Measurements from ENCODE around the gene CCDC201.

CCDC201 gene

DNA sequence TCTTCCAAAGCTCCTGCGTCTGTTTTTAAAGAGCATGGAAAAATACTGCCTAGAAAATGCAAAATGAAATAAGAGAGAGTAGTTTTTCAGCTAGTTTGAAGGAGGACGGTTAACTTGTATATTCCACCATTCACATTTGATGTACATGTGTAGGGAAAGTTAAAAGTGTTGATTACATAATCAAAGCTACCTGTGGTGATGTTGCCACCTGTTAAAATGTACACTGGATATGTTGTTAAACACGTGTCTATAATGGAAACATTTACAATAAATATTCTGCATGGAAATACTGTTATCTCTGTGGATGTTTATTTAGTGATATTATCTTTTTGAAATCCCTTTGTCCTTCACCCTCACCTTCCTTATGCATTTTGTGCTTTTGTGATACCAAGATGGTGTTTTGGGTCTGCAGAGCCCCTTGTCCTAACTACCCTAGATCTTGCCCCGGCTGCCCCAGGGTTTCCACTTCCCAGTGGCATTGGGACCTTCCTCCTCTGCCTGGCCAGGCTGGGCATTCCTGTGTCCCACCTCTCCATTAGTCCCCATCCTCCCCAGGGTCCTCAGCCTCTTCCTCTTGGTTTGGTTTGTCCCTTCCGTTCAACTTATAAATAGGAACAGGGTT lies 20.6 kb upstream of the CCDC201 start:
- no peak for DNase-seq (ENCODE audit: low read depth)

DNA sequence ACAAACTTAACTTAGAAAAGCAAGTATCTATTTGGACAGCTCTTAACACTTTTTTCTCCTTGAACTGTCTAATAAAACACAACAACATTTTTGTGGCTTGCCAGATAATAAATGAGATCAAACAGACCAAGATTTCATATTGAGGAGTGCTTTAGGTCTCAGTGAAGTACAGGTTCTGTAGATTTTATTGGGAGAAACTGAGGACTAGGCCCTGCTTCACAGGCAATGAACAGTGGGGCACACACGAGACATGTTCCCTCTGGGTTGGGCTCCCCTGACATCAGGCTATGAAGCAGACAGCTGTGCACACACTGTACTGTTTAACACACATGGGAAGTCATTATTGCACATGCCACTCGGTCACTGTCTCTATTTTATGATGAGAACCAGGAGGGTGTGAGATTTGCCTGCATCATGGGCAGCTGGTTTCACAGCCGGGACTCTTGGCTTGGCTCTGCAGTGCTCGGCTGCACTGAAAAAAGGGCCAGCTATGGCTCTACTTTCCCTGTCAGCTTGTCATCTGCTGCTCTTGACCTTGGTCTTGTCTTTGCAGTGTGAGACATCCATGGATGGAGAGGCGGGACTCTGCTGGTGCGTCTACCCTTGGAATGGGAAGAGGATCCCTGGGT lies 19.6 kb upstream of the CCDC201 start:
- DNase-seq (ENCODE audit: low read depth) = no peak

DNA sequence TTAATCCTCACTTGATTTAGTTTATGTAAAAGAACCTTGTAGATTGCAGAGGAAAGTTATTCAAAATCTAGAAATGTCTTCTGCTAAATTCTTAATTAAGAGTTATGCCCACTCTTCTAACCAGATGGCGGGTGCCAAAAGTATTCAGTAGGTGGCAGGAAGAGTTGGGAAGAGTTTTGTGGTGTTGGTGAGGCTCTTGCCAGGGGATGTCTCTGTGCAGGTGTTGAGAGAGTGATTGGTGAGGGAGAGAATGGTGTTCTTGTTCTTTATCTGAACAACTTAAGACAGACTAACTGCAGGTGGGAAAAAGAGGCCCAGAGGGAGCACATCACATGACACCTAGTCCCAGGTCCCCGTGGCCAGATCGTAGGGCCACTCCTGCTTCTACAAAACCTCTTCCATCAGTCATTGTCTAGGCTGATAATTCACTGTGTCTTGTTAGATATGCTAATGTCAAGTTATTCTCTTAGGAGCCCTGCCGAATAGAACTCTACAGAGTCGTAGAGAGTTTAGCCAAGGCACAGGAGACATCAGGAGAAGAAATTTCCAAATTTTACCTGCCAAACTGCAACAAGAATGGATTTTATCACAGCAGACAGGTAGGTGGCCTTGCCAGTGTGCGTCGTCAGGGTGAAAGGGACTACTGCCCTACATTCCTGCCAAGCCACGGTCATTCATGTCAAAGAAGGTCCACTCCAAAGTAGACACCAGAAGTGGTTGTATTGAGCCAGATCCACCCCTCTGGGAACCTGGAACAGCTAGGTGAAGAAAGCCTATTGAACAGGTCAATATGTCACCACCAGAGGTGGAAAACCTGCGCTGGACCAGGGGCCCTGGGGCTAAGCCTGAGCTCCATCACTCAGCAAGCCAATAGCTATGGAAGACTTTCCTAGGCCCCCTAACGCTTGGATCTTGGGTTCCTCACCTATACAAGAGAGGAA lies 18.9 kb upstream of the CCDC201 start:
- DNase-seq (ENCODE audit: low read depth) = no peak

DNA sequence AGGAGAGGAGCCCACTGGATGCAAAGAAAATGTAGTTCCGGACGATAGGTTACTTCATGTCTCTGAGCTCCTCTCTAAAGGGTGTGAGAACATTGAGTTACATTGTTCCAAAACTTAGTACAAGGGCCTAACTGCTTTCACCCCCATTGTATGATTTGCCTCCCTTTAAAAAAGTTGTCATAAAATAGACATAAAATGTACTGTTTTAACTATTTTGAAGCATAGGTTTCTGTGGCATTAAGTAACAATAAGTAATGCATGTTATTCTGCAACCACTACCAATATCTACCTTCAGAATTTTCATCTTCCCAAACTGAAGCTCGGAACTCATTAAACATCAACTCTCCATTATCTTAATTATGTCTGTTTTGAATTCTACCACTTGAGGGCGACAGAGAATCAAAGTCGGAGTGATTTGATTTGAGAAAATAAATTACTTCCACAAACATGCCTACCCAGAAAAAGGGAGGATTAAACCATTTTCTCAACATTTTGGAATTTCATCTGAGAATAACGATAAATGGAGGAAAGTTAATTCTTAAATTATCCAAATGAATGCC lies 18.1 kb upstream of the CCDC201 start:
- no peak for DNase-seq (ENCODE audit: low read depth)

DNA sequence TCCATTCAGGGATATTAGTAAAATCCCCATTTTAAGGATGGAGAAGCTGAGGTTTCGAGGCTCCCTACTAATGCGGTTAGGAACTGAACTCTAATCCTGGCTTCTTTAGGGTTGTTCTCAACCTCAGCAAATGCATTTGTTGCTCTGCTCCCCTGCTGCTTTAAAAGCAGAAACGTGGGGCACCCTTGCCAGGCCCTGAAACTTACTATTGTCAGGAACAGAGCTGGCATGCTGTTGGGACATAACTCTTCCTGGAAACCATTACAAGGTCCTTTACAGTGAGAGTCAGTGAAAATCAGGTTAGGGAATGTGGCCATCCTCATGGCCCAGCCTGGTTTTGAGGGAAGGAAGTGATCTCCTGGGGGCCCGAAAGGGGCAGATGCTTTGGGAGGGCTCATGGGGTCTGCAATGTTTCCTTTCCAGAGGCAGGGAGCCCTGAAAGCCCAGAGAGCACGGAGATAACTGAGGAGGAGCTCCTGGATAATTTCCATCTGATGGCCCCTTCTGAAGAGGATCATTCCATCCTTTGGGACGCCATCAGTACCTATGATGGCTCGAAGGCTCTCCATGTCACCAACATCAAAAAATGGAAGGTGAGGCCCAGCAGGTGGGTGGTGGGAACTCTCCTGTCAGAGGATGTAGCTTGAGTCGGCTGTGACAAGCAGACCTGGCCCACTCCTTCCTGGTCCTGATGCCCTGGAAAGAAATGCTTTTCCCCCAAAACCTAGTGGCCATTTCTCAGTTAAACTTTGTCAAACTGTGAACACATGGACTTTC lies 17.4 kb upstream of the CCDC201 start:
- DNase-seq (ENCODE audit: low read depth) = no peak

DNA sequence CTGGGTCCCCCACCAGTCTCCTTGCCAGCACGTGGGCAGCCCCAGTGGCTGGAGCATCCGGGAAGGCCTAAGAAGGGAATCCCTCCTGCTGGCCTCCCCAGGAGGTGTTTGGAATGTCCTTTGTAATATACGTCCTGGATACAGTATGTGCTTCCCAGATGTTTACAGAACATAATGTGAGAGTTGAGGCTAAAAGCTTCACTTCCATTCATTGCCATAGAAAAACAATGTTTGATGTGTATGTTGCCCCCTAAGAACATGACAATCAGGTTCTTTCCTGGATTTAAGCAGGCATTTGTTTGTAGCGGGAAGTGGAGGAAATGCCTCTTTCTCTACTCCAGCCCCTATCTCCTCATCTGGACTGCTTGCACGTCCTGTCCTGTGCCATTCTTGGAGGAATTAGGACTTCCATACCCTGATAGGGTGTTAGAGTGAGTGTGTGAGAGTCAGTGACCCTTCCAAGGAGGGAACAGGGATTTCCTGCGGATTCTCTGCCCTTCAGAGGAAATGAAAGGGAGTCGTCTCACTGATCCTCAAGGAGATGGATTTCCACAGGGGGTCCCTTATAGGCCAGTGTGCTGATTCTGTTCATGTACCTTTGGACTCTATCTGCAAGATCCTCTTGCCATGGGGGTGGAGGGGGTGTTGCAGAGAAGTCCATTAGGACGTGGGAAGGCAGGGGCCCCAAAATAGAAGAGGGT lies 16.6 kb upstream of the CCDC201 start:
- no peak for DNase-seq (ENCODE audit: low read depth)

DNA sequence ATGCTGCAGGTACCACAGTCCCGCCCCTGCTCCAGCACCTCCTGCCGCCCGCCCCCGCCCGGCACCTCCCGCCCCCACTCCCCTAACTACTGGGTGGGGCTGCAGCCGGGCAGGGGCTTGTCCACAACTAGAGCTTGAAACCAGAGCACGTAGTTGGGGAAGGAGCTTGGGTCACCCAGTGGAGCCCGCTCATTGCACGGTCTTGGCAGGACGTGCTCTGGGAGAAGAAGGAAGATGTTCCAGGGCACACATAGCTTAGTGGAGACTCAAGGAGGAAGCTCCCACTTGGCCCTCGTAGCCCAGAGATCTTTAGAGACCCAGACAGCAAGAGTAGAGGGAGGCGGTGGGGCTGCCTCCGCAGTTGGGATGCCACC lies 16.1 kb upstream of the CCDC201 start:
- DNase-seq (ENCODE audit: low read depth) = no peak

DNA sequence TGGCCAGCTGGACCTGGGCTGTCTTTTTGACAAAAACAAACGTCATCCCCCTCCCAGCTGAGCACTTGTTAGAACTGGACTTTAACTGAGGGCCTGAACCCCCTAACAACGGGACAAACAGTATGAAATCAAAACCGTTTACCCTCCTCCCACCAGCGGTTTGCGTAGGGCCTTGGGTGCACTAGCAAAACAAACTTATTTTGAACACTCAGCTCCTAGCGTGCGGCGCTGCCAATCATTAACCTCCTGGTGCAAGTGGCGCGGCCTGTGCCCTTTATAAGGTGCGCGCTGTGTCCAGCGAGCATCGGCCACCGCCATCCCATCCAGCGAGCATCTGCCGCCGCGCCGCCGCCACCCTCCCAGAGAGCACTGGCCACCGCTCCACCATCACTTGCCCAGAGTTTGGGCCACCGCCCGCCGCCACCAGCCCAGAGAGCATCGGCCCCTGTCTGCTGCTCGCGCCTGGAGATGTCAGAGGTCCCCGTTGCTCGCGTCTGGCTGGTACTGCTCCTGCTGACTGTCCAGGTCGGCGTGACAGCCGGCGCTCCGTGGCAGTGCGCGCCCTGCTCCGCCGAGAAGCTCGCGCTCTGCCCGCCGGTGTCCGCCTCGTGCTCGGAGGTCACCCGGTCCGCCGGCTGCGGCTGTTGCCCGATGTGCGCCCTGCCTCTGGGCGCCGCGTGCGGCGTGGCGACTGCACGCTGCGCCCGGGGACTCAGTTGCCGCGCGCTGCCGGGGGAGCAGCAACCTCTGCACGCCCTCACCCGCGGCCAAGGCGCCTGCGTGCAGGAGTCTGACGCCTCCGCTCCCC lies 15.5 kb upstream of the CCDC201 start, which contains the start of gene IGFBP1:
TSS of gene IGFBP1 (plus strand) at position 304 of the 808 bp plus-strand sequence. CDS start at position 469, 165 bp downstream.
- no peak for DNase-seq (ENCODE audit: low read depth)

DNA sequence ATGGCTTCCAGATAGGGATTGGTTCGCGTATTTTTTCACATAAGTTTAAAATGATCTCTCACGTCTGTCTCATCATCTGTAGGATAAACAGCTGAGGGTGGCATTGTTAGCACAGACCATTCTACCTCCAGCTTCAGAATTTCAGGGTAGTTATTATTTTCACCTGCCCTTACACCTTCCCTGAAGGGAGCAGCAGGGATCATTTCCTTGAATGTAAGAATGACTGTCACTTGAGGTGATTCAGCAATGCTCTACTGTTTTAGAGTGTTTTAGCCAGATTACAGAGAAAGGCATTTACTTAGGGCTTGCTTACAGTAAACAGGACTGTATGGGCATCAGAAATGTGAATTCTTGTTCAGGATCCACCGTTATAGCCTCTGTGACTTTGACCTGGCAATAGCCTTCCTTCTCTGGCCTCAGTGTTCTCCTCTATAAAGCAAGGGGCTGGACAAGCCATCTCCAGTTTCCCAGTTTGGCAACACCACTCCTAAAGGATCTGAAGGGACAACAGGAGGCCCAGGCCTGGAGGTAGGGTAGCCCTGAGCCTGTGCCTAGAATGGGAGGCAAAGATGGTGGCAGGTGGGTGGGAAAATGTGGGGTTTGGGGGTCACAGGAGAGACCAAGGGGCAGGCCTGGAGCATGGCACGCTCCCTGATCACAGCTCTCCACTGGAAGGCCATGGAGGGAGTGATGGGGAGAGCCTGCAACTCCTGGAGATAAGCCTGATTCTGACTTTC lies 14.2 kb upstream of the CCDC201 start:
- no peak for DNase-seq (ENCODE audit: low read depth)

DNA sequence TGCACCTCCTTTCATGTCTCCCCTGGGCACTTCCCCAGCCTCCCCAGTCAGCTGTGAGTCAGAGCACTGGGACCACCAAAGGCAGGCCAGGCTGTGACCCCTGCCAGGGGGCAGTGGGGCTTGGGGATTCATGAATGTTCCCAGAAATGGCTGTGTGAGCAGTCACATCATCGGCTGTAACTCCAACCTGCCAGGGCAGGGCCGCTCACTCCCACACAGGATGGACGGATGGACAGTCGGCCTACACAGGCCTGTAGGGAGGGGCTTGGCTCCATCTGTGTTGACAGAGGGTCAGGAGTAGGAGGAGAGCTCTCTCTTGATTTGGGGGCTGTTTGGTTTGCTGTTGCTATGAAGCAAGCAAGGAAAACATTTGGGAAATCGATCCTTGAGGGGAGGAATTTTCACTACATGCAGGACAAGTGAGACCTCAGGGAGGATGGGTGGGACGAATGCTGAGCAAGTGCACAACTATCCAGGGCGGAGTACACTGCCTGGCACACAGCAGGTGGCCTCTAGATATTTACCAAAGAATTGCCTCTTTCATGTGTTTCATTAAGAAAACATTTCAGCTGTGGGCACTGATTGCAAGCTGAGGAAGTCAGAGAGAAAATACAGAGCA lies 12.5 kb upstream of the CCDC201 start:
- DNase-seq (ENCODE audit: low read depth) = no peak

DNA sequence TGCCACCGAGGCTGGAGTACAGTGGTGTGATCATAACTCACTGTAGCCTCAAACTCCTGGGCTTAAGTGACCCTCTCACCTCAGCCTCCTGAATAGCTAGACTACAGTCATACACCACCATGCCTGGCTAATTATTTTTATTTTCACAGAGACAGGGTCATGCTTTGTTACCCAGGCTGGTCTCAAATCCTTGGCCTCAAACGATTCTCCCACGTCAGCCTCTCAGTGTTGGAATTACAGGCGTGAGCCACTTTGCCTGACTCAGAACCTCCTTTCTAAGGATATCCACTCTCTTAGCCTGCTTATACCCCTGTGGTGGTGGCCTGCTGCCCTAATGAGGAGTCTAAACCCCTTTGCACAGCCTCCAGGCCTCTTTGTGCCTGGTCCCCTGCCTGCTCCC lies 11.3 kb upstream of the CCDC201 start:
- DNase-seq (ENCODE audit: low read depth) = no peak

DNA sequence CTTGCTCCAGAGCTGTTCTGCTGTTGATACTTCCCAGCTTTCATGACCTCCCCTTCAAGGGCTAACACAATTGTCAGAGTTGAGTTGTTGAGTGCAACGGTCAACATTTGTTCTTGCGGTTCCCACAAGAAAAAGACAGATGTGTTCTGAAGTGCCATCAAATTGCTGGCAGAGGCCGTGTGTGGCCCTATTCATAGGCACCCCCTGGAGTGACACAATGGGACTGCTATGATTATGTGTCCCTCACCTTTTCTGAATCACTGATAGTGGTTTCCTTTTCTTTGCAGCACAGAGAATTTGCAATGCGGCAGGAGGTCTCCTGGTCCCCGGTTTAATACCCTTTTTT lies 9.6 kb upstream of the CCDC201 start:
- DNase-seq (ENCODE audit: low read depth) = no peak

DNA sequence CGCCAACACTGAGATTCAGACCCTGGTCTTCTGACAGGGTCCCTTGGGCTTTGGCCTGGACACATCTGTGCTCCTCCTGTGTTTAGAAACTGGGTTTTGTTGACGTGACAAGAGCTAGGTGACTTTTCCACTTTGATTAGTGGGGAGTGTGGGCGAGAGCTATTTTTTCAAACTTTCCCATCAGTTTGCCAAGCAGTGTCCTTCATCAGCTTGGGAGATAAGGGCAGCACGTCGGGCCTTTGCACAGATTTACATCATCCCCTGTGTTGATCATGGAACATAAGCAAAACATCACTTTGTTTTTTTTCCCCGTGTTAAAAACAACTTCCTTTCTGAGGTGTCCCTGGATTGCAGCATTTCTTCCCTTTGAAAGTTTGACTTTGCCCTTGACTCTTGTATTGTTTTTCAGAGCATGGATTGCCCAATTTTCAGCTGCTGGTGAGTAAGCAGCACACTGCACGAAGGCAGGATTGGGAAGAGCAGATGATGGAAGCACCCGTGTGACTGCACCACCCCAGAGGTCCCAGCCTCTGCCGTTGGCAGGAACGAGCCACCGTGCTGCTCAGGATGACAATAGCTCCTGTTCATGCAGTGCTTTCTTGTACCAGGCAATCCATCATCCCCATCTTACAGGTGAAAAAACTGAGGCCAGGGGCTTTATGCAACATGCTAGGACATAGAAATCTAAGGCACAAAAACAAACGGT lies 9.0 kb upstream of the CCDC201 start:
- no peak for DNase-seq (ENCODE audit: low read depth)

DNA sequence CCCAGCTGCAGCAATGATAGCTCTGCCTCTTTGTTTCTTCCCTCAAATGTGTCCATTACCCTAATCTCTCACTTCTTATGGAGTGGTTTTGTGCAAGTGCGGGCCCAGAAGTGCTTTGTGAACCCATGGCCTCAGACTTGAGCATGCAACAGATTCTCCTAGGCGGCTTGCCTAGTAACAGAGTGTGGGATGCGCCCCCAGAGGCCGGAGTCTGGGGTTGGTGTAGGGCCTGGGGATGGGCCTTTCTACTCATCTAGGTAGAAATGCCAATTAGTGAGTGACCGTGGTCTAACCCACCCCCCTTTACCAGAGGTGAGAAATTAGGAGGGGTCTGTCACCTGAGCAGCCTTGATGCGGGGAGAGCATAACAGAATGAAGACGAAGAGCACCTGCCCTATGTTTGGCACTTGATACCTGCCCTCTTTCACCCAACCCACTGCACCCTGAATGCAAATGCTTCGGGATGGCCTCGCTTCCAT lies 8.4 kb upstream of the CCDC201 start:
- no peak for DNase-seq (ENCODE audit: low read depth)

DNA sequence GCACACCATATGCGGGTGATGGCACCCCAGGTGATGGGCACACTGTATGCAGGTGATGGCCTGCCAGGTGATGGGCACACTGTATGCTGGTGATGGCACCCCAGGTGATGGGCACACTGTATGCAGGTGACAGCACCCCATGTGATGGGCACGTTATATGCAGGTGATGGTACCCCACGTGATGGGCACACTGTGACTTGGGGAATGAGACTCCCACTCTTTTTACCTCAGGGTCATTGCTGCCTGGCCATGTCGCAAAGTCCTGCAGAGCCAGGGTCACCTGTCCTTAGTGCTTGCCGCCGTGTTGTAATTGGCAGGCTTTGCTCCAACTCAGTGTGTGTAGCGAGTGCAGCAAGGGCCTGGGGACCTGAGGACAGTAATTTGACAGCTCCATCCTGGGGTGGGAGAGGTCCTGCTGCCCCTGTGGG lies 7.6 kb upstream of the CCDC201 start:
- DNase-seq (ENCODE audit: low read depth) = no peak

DNA sequence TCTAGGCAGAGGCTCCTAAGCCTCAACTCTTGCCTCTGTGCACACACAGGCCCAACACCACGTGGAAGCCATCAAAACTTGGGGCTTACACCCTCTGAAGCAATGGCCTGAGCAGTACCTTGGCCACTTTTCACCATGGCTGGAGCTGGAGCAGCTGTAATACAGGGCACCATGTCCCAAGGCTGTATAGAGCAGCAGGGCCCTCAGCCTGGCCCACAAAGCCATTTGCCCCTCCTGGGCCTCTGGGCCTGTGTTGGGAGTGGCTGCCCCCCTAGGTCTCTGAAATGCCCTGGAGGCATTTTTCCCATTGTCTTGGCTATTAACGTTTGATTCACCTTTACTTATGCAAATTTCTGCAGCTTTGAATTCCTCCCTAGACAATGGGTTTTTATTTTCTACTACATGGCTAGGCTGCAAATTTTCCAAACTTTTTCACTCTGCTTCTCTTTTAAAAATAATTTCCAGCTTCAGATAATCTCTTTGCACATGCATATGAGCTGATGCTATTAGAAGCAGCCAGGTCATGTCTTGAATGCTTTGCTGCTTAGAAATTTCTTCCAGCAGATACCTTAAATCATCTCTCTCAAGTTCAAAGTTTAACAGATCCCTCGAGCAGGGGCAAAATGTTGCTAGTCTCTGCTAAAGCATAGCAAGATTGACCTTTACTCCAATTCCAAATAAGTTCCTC lies 5.7 kb upstream of the CCDC201 start:
- no peak for DNase-seq (ENCODE audit: low read depth)

DNA sequence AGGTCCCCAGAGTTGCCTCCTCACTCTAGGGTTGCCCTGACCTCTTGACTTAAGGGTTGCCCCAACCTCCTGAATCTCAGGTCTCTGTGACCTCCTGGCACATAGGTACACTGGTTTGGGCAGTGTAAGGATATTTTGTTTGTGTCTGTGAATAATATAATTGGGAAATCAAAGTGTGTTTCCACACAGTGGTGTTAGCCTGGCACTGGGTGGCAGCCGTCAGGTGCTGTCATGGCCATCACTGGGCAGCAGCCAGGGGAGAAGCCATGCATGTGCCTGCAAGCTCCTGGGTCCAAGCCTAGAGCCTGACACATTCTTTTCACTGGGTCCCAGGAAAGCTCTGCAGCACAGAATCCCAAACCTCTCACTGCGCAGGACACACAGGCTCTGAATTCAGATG lies 3.6 kb upstream of the CCDC201 start:
- DNase-seq (ENCODE audit: low read depth) = no peak
